Melanocyte of skin (primary cell): ENCODE data around the gene OR10G8. TPM values are rescaled to one million over a fixed set of nuclear protein-coding genes. Genes with fewer than 3 reads are reported as not detected.

Source experiments
- total RNA-seq, 2 donors: library from RNA; depleted of rRNA; stranded (reverse); fragments of >200 nt; gene quantifications; 2 replicates each; pipeline ENCODE4 v1.2.3, GENCODE V29; 2012

Gene OR10G8
- total RNA-seq, result not detected

GRCh38 chr11:124026498-124026897 lies at the start of gene OR10G8:
Gene OR10G8, plus strand, starts transcription at chr11:124026798. Its CDS starts 2,825 bp downstream, at chr11:124029623.

GRCh38 chr11:123977731-123978347 lies 48.8 kb upstream of the OR10G8 start, which contains the start of gene OR10S1:
Gene OR10S1, minus strand, starts transcription at chr11:123977781. Its CDS starts 117 bp downstream, at chr11:123977664.

GRCh38 chr11:123995119-123995518 lies 31.5 kb upstream of the OR10G8 start, which contains the start of gene OR10G6:
Gene OR10G6, minus strand, starts transcription at chr11:123995161. Its CDS starts 0 bp downstream, at chr11:123995161.

GRCh38 chr11:124012697-124013096 lies 13.9 kb upstream of the OR10G8 start, which contains the start of gene OR10G4:
Gene OR10G4, plus strand, starts transcription at chr11:124012997. Its CDS starts 2,578 bp downstream, at chr11:124015575.

GRCh38 chr11:124041254-124041653 lies 14.7 kb downstream of the OR10G8 start, which contains the start of gene OR10G7:
Gene OR10G7, minus strand, starts transcription at chr11:124041325. Its CDS starts 2,324 bp downstream, at chr11:124039001.

Other genes starting within 250 kb of the OR10G8 start
- not detected for gene OR6M1, start 220.4 kb upstream of the OR10G8 start, total RNA-seq
- gene TMEM225, start 141.1 kb upstream of the OR10G8 start, total RNA-seq, result not detected
- gene OR8D4, start 124.6 kb upstream of the OR10G8 start, total RNA-seq, result not detected
- not detected for gene OR4D5, start 87.2 kb upstream of the OR10G8 start, total RNA-seq
- not detected for gene OR6T1, start 83.0 kb upstream of the OR10G8 start, total RNA-seq
- gene OR10S1, start 49.0 kb upstream of the OR10G8 start, total RNA-seq, result not detected
- gene OR10G6, start 31.6 kb upstream of the OR10G8 start, total RNA-seq, result not detected
- not detected for gene OR10G4, start 13.8 kb upstream of the OR10G8 start, total RNA-seq
- not detected for gene OR10G9, start 3.8 kb upstream of the OR10G8 start, total RNA-seq
- not detected for gene OR10G7, start 14.5 kb downstream of the OR10G8 start, total RNA-seq
- gene VWA5A, start 88.7 kb downstream of the OR10G8 start, total RNA-seq, result 1 to 10 TPM; 8.6 to 9.3 TPM
- gene OR10D3, start 156.5 kb downstream of the OR10G8 start, total RNA-seq, result not detected
- gene OR8G1, start 214.3 kb downstream of the OR10G8 start, total RNA-seq, result under 1 TPM in 1 of 2 donors, not detected in 1; under 0.01 TPM
- not detected for gene OR8G5, start 229.6 kb downstream of the OR10G8 start, total RNA-seq